ENCODE results near the gene MUC12.

Gene MUC12

GRCh38 chr7:100959894-100960293 is 9.5 kb upstream of the MUC12 start:
- TF ChIP-seq CTCF (IDR thresholded peaks at IDR 0.05; ENCODE audit: low read depth, low read length, missing control alignments) = no peak
- H3K4me3 ChIP-seq (replicated peaks; ENCODE audit: low read depth, low read length) = no peak overlapping the region
- DNase-seq (ENCODE audit: extremely low read depth, low read depth) = no peak

GRCh38 chr7:100962537-100962936 is 6.8 kb upstream of the MUC12 start:
- DNase-seq (ENCODE audit: extremely low read depth, low read depth) = no peak
- no peak overlapping the region for H3K4me3 ChIP-seq (replicated peaks; ENCODE audit: low read depth, low read length)
- no peak for TF ChIP-seq CTCF (IDR thresholded peaks at IDR 0.05; ENCODE audit: low read depth, low read length, missing control alignments)

- no peak for DNase-seq (ENCODE audit: extremely low read depth, low read depth)
- H3K4me3 ChIP-seq (replicated peaks; ENCODE audit: low read depth, low read length) = no peak overlapping the region
- TF ChIP-seq CTCF (IDR thresholded peaks at IDR 0.05; ENCODE audit: low read depth, low read length, missing control alignments) = no peak
Measured at GRCh38 chr7:100963386-100963785, 6.0 kb upstream of the MUC12 start.

- H3K4me3 ChIP-seq (replicated peaks; ENCODE audit: low read depth, low read length) = no peak overlapping the region
- TF ChIP-seq CTCF (IDR thresholded peaks at IDR 0.05; ENCODE audit: low read depth, low read length, missing control alignments) = no peak
- no peak for DNase-seq (ENCODE audit: extremely low read depth, low read depth)
Measured at GRCh38 chr7:100963874-100964273, 5.5 kb upstream of the MUC12 start.

- no peak for TF ChIP-seq CTCF (IDR thresholded peaks at IDR 0.05; ENCODE audit: low read depth, low read length, missing control alignments)
- no peak for DNase-seq (ENCODE audit: extremely low read depth, low read depth)
- H3K4me3 ChIP-seq (replicated peaks; ENCODE audit: low read depth, low read length) = no peak overlapping the region
Measured at GRCh38 chr7:100964630-100965029, 4.7 kb upstream of the MUC12 start.

- TF ChIP-seq CTCF (IDR thresholded peaks at IDR 0.05; ENCODE audit: low read depth, low read length, missing control alignments) = no peak
- DNase-seq (ENCODE audit: extremely low read depth, low read depth) = no peak
- no peak overlapping the region for H3K4me3 ChIP-seq (replicated peaks; ENCODE audit: low read depth, low read length)
Measured at GRCh38 chr7:100965045-100965722, 4.2 kb upstream of the MUC12 start.

Measured in HFF-Myc (cell line).